Glomerular endothelial cell (primary cell): ENCODE data around the gene MILR1. TPM values are rescaled to one million over a fixed set of nuclear protein-coding genes. Genes with fewer than 3 reads are reported as not detected.

Experiments
- DNase-seq: peaks from one replicate; pipeline ENCODE4 v3.0.0-alpha.2; 2011; ENCODE audit warnings: low read depth, low spot score; ENCODE audit errors: extremely low read depth
- total RNA-seq: library from RNA; depleted of rRNA; stranded (reverse); fragments of >200 nt; gene quantifications from 2 replicates; pipeline ENCODE4 v1.2.3, GENCODE V29; 2015

MILR1 gene
- total RNA-seq, 1 donor from 2014 or later: 6.0 TPM

DNA sequence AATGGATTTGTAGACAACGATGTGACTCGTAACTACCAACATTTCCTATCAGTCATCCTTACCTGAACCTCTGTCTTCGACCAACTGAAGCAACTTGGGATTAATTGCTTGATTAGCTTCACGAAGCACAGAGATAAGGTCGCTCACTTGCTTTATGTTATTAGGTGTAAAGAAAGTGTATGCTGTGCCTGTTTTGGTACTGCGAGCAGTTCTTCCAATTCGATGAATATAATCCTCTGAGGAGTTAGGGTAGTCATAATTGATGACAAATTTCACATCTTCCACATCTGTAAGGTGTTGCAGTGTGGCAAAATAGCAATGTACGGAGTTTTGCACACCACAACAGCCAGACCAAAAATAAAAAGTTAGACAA is 51.6 kb downstream of the MILR1 start:
- DNase-seq: no peak

DNA sequence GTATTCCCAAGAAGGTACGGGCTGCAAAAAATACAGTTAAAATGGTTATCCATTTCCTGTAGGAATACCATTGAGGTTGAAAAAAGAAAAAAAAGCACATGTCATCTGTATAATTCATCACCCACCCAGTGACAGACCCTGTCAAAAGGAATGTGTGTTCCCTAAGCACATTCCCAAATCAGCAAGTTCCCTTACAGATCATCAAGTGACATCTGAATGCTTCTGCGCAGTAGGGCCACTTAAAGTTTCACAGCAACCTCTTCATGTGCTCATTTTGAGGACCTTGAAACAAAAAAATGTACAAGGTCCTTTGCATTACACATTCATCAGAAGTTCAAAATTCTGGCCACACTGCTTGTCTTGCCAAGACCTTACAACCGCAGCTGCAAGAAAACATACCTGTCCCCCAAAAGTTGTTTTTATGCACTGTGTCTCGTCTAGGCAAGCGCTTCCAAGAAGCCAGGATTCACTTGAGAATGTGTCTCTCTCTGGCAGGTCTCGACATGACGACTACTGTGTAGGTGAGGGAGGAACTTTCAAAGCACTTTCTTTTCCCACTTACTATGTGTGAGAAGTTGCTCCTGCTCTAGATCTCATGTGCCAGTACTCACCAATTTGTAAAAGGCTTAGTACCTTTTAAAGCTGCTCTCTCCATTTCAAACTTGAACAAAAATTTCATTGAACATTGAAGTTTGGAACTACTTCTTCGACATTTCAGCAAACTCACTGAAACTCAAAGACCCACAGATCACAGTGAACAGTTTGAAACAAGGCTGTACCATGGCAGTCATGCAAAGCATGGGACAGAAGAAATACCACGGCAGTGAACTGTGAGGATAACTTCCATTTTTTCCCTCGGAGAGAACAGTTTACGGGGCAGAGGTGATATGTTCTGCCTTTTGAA is 52.2 kb downstream of the MILR1 start:
- DNase-seq: no peak

- no peak for DNase-seq
Observed at GRCh38 chr17:64502021-64502420, 53.1 kb downstream of the MILR1 start.

GRCh38 chr17:64502809-64503208 is 53.9 kb downstream of the MILR1 start:
- DNase-seq: no peak

DNA sequence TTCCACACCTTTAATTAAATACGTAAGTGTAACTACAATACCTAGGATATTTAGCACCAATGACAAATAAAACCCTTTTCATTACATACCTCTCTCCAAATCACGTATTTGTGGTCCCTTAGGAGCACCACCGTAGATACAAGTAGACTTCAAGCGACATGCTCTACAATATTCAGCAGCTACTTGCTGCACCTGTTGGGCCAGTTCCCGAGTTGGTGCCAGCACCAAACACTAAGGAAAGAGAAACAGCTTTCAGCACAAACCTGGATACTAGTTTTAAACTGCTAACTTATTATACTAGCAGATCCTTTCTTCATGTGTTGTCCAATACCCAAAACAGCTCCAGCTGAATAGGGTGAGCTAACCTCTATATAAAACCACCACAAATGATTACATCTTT is 54.4 kb downstream of the MILR1 start:
- DNase-seq: no peak

DNA sequence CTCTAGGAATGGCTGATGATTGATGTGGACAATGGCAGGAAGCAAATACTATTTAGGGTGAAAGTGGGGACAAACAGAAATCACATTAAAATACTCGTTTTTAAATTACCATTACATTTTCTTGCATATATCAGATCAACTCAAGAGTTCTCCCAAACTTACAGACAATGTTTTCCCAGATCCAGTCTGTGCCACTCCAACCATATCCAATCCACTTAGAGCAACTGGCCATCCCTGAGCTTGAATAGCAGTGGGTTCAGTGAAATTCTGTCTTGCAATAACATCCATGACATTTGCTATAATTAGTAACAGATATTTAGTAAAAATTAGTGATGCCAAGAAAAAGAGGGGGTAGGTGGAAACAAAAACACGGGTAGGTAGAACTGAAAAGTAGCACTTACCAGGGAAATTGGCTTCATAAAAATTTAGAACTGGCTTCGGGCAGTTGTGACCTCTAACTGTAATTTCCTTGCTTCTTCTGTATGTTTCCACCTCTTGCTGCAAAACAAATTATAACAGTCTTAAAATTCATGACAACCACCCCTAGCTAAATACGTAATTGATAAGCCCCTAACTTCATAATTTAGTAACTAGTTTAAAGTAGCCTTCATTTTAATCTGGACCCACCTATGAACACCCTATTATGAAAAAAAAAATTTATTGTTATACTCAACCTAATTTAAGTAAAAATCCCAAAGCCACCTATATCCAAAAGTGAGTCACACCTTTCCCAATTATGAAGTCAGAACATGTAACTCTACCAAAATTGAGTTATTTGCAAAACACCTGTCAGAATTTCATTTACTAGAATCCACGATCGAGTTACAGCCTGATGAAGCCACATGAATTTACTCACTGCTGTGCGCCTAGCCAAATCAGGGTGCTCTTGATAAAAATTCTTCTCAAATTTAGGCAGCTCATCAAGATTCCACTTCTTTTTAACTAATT is 55.2 kb downstream of the MILR1 start:
- DNase-seq: no peak

- DNase-seq: no peak
Observed at GRCh38 chr17:64504769-64505339, 55.9 kb downstream of the MILR1 start.

DNA sequence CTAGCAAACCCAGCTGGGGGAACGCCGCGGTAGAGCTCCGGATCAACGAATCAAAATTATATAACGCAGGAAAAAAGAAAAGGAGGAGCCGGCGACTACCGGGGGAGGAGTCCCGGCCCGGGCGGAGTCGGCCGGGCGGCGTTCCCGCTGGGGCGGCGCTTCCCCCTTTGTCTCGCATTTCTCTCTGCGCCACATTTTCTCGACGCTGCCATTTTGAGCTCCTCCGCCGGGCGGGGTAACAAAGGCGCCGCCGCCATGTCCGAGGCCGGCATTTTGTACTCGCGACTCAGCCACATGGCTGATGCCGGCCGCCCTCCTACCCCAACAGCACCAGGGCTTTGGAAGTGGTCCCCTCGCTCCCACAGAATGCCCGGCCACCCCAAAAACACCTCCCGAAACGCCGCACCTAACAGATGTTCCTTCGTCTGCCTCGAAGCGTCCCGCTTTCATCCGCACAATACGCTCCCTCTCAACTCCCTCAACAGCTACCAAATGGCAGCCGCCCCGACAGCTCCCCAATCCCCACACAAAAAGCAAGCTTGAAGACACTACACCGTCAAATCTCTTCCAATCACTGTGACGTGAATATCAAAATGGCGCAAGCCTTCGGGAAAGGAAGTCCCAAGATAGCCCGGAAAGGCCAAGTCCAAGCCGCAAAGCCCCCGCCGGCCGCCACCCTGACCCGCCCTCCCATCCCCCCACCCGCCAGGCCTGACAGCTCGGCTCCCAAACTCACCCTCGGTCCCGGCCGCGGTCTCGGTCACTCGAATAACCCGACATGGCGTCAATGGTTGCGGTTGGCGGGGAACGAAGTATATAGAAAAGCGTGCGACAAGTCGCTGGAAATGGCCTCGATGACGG is 56.7 kb downstream of the MILR1 start:
- DNase-seq: no peak

DNA sequence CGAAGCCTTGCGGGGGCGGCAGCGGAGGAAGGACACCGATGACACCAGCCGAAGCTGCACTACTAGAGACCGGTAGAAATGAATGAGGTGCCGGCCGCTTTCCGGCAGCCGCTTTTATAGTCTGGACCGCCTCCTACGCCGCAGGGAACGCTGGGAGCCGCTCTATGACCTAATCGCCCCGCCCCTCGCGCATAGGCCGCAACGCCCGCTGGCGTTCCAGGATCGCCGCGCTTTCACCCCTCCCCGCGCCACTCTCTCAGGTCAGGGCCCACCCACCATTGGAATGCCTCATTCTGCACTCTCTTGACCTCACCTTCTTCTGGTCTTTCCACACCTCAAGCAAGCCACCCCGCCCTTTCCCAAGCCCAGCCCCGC is 57.3 kb downstream of the MILR1 start, which contains the start of gene DDX5:
TSS of gene DDX5 (minus strand) at position 89 of the 375 bp plus-strand sequence. CDS start 170 bp downstream, outside the sequence.
- DNase-seq: peak; percentile 79

DNA sequence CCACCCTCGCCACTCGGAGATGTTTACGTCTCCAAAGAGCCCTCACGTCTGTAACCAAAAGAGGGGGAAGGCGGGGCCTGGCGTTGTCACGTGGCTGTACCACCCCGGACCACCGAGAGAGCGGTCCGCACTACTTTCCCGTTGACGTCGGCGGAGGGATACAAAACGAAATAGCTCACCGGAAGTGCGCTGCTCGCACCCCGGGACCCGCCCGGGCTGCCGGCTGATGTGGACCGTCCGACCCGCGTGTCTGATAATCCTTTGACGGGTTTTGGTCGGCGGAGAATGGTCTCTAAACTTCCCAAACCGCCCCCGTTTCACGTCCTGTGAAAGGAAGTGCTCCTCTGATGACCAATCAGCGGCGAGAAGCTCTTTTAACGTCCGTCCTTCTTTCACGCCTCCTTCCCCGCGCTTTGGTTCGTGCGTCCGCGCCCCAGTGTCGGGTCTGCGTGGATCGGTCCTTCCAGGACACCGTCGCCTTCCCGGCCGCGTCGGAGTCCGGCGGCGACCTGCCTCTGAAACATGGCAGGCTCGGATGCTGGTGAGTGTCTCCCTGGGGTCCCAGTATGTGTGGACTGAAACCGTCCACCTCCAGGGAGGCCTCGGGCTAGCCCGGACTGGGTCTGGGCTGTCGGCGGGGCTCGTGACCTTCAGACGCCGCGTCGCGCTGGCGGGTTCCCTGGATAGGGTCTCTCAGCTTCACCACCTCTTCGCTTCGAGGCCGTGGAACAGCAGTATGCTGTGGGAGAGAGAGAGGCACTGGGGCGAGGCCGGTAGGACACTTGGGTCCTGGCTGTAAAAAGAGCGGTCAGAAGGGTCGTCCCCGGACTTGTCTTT is 57.9 kb downstream of the MILR1 start, which contains the start of gene CEP95:
TSS of gene CEP95 (plus strand) at position 402 of the 837 bp plus-strand sequence. CDS start at position 523, 121 bp downstream.
- peak; percentile 87 for DNase-seq

GRCh38 chr17:64507413-64507782 is 58.5 kb downstream of the MILR1 start:
- no peak for DNase-seq

- DNase-seq: no peak
Observed at GRCh38 chr17:64508683-64509082, 59.8 kb downstream of the MILR1 start.

GRCh38 chr17:64509179-64509578 is 60.3 kb downstream of the MILR1 start:
- no peak for DNase-seq

DNA sequence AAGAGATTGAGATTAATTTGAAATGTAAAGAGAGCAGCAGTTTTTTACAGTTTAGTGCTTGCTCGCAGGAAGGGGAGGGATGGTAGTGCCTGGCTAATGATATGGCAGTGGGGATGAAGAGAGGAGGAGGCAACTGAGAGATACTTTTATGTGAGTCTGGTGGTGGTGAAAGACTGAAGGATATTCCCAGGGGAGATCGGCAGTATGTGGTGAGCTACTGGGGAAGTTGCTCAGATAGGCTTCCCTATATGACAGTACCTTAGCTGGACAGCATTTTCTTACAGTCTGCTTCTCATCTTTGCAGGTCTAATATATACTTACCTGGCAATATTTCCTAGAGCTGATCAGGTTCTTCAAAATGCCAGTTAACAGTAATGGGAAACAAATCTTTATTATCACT is 66.5 kb downstream of the MILR1 start:
- no peak for DNase-seq

DNA sequence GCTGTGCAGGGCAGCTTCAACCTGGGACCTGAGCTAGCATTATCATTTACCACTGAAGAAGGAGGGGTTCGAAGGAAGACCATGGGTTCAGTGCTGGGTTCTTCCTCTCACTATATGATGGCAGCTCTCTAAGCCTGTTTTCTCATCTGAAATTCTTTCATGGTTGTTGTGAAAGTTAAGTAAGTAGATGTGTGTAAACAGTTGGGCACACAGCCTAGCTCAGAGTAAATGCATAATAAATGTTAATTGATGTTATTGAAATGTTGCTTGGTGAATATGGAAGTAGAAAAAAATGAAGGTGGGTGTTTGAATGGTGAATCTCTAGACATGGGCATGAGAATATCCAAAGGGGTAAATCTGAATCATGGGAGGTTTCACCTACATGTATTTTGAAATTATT is 66.9 kb downstream of the MILR1 start:
- DNase-seq: no peak
